ENCODE measurements around the gene ASTL. TPM values are rescaled to one million over a fixed set of nuclear protein-coding genes. Genes with fewer than 3 reads are reported as not detected.

ASTL gene
- total RNA-seq, 1 experiment from 2014 or later, result 0.79 TPM

- TF ChIP-seq HMGXB4 (CRISPR knock-in tag; IDR thresholded peaks at IDR 0.05) (no peak), ZNF423 (CRISPR knock-in tag; IDR thresholded peaks at IDR 0.05) (no peak), E2F1 (CRISPR knock-in tag; IDR thresholded peaks at IDR 0.05) (no peak), ZNF263 (CRISPR knock-in tag; IDR thresholded peaks at IDR 0.05; ENCODE audit: low read depth) (no peak), ETV6 (CRISPR knock-in tag; IDR thresholded peaks at IDR 0.05) (no peak), NR2C2 (CRISPR knock-in tag; IDR thresholded peaks at IDR 0.05) (no peak), ZNF396 (CRISPR knock-in tag; IDR thresholded peaks at IDR 0.05; ENCODE audit: borderline replicate concordance) (no peak), ESRRA (CRISPR knock-in tag; IDR thresholded peaks at IDR 0.05; ENCODE audit: borderline replicate concordance) (no peak), TCF7 (CRISPR knock-in tag; IDR thresholded peaks at IDR 0.05; ENCODE audit: low read depth) (no peak), FOXK1 (CRISPR knock-in tag; IDR thresholded peaks at IDR 0.05) (no peak), ZBTB21 (CRISPR knock-in tag; IDR thresholded peaks at IDR 0.05; ENCODE audit: borderline replicate concordance) (no peak)
Measured at GRCh38 chr2:96128456-96128855, 9.8 kb downstream of the ASTL start (continued).

- H3K9me3 Mint-ChIP-seq, result no peaks in the 10 kb centered on the region
- H3K4me3 Mint-ChIP-seq, result no peak overlapping the region
- no peak for ATAC-seq
- no peak for DNase-seq (ENCODE audit: low spot score)
- POLR2A ChIA-PET, result no interaction called here
- no peak overlapping the region for H3K27ac Mint-ChIP-seq
- H3K27me3 Mint-ChIP-seq (ENCODE audit: low read depth), result peaks cover 3% of the 10 kb centered on the region
- H3K4me1 Mint-ChIP-seq, result peaks cover 7% of the 10 kb centered on the region
- no peaks in the 10 kb centered on the region for H3K36me3 Mint-ChIP-seq
- TF ChIP-seq NR3C1 (CRISPR knock-in tag; conservative IDR thresholded peaks at IDR 0.05; ENCODE audit: low read depth), result no peak
- TF ChIP-seq GRHL2 (CRISPR knock-in tag; IDR thresholded peaks at IDR 0.05; ENCODE audit: insufficient replicate concordance, severe bottlenecking), result no peak
- TF ChIP-seq CBFB (CRISPR knock-in tag; IDR thresholded peaks at IDR 0.05; ENCODE audit: low read depth), result no peak
- no peak for TF ChIP-seq SMAD4 (CRISPR knock-in tag; IDR thresholded peaks at IDR 0.05)
- TF ChIP-seq PRDM15 (CRISPR knock-in tag; IDR thresholded peaks at IDR 0.05), result no peak
- no peak for TF ChIP-seq FOXJ3 (CRISPR knock-in tag; IDR thresholded peaks at IDR 0.05; ENCODE audit: borderline replicate concordance)
- TF ChIP-seq ZNF138 (CRISPR knock-in tag; conservative IDR thresholded peaks at IDR 0.05), result no peak
- TF ChIP-seq ATF3 (CRISPR knock-in tag; conservative IDR thresholded peaks at IDR 0.05), result no peak
- TF ChIP-seq ERG (CRISPR knock-in tag; IDR thresholded peaks at IDR 0.05), result no peak
- no peak for TF ChIP-seq GABPB1 (CRISPR knock-in tag; IDR thresholded peaks at IDR 0.05)
- no peak for TF ChIP-seq ZNF281 (CRISPR knock-in tag; IDR thresholded peaks at IDR 0.05)
- no peak for TF ChIP-seq ATF1 (CRISPR knock-in tag; IDR thresholded peaks at IDR 0.05)
- TF ChIP-seq ZSCAN18 (CRISPR knock-in tag; IDR thresholded peaks at IDR 0.05), result no peak
- CTCF ChIA-PET, result interaction anchor here (1.0 to 1.2 kb wide), 2 partner anchors 20 to 50 kb away, joined by 3 to 4 read pairs; no protein-coding TSS in a partner anchor
Measured at GRCh38 chr2:96124406-96125265, 13.7 kb downstream of the ASTL start.
